Suprapubic skin (tissue), 4 donors: ENCODE measurements around the gene TBRG1. TPM values are rescaled to one million over a fixed set of nuclear protein-coding genes. Genes with fewer than 3 reads are reported as not detected.

Source experiments
- DNase-seq, 2 donors: peaks; one replicate each; pipeline ENCODE4 v3.0.0-alpha.2; 2019; ENCODE audit warnings: low spot score in 2 of 2
- H3K27ac ChIP-seq: fragments of 200-600 bp; sonication (generic); one replicate; pipeline ENCODE4 v1.5.1; 2019
- H3K27me3 ChIP-seq: fragments of 200-600 bp; sonication (generic); one replicate; pipeline ENCODE4 v1.5.1; 2019
- H3K36me3 ChIP-seq: fragments of 200-600 bp; sonication (generic); one replicate; pipeline ENCODE4 v1.5.1; 2019
- H3K4me1 ChIP-seq: fragments of 200-600 bp; sonication (generic); one replicate; pipeline ENCODE4 v1.5.1; 2019
- H3K4me3 ChIP-seq: fragments of 200-600 bp; sonication (generic); one replicate; pipeline ENCODE4 v1.5.1; 2019; ENCODE audit warnings: mild to moderate bottlenecking
- H3K9me3 ChIP-seq: fragments of 200-600 bp; sonication (generic); one replicate; pipeline ENCODE4 v1.5.1; 2019
- EP300 ChIP-seq: sonication (generic); formaldehyde crosslinking; IDR thresholded peaks from one replicate; pipeline ENCODE4 v1.6.1; 2017; ENCODE audit warnings: antibody characterized with exemption
- POLR2A ChIP-seq, 2 donors: fragments of 450-650 bp; IDR thresholded peaks; one replicate each; pipeline ENCODE4 v1.6.1; 2017; ENCODE audit warnings: antibody characterized with exemption in 2 of 2, mild to moderate bottlenecking in 2 of 2, moderate library complexity in 2 of 2
- POLR2AphosphoS5 ChIP-seq, 3 donors: sonication (generic); formaldehyde crosslinking; IDR thresholded peaks; one replicate each; pipeline ENCODE4 v1.6.1; 2017; ENCODE audit warnings: antibody characterized with exemption in 3 of 3
- WGBS: methylation state at CpG from one replicate; pipeline ENCODE4 v1.1.5; 2018; 5-methylcytosine and 5-hydroxymethylcytosine counted together
- total RNA-seq, 4 donors: library from RNA; depleted of rRNA; stranded (reverse); fragments of >200 nt; gene quantifications; one replicate each; pipeline ENCODE4 v1.1.0, GENCODE V29; 2016
- TF ChIP-seq, protein P1 (sequence below), 2 donors: fragments of 200-600 bp in 1 of 2; fragments of 450-650 bp in 1 of 2; sonication (generic) in 1 of 2; IDR thresholded peaks; one replicate each; pipeline ENCODE4 v1.5.1; 2016 to 2019; ENCODE audit warnings: antibody characterized with exemption in 2 of 2, mild to moderate bottlenecking in 1 of 2, moderate library complexity in 1 of 2

TBRG1 gene
- total RNA-seq, 4 donors from 2014 or later: 25.9 to 48.8 (median 32.8) TPM

DNA sequence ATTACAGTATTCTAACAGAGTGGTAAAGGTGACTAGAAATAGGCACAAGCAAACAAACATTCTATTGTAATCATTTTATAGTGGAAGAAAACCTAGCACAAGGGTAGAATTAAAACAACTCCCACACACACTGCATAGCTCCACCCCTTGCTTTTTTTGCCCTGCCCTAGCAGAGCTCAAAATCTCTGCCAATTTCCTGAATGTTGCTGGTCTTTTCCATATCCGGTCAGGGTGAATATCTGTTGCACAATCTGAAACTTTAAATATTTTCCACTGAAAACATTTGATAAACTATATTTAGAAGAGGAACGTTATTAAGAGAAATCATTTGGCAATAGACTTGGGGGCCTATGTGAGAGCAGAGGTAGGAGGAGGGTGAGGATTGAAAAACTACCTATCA is 53.7 kb downstream of the TBRG1 start:
- H3K4me3 ChIP-seq: no peak overlapping the region
- WGBS: 13% methylated on average over 2 of the region's 2 CpGs
- H3K27me3 ChIP-seq: no peaks in the 10 kb centered on the region
- no peak for DNase-seq
- peaks cover 22% of the 10 kb centered on the region for H3K4me1 ChIP-seq
- H3K27ac ChIP-seq: no peak overlapping the region
- H3K9me3 ChIP-seq: no peaks in the 10 kb centered on the region
- no peak for TF ChIP-seq EP300
- peak in 1 of 3 donors; percentile 12 for TF ChIP-seq POLR2AphosphoS5 (IDR thresholded peaks at IDR 0.05)
- no peaks in the 10 kb centered on the region for H3K36me3 ChIP-seq

DNA sequence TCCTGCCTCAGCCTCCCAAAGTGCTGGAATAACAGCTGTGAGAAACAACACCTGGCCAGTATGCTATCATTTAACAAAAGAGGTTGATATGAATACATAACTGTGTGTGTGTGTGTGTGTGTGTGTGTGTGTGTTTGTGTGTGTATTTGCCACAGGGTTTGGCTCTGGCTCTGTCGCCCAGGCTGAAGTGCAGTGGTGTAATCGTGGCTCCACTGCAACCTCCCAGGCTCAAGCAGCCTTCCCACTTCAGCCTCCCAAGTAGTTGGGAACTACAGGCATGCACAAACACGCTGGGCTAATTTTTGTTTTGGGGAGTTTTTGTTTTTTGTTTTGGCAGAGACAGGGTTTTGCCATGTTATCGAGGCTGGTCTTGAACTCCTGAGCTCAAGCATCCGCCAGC is 55.8 kb downstream of the TBRG1 start:
- Histone ChIP-seq H3K36me3 (no peaks in the 10 kb centered on the region), H3K27ac (no peak overlapping the region), H3K4me1 (peaks cover 13% of the 10 kb centered on the region), H3K9me3 (peaks cover 12% of the 10 kb centered on the region), H3K27me3 (no peaks in the 10 kb centered on the region), H3K4me3 (no peak overlapping the region)
- 67% methylated on average over 5 of the region's 5 CpGs for WGBS
- TF ChIP-seq POLR2AphosphoS5 (IDR thresholded peaks at IDR 0.05) (no peak), POLR2A (IDR thresholded peaks at IDR 0.05) (no peak), EP300 (no peak)
- TF ChIP-seq, protein P1, sequence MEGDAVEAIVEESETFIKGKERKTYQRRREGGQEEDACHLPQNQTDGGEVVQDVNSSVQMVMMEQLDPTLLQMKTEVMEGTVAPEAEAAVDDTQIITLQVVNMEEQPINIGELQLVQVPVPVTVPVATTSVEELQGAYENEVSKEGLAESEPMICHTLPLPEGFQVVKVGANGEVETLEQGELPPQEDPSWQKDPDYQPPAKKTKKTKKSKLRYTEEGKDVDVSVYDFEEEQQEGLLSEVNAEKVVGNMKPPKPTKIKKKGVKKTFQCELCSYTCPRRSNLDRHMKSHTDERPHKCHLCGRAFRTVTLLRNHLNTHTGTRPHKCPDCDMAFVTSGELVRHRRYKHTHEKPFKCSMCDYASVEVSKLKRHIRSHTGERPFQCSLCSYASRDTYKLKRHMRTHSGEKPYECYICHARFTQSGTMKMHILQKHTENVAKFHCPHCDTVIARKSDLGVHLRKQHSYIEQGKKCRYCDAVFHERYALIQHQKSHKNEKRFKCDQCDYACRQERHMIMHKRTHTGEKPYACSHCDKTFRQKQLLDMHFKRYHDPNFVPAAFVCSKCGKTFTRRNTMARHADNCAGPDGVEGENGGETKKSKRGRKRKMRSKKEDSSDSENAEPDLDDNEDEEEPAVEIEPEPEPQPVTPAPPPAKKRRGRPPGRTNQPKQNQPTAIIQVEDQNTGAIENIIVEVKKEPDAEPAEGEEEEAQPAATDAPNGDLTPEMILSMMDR (IDR thresholded peaks at IDR 0.05): no peak
- DNase-seq: no peak

DNA sequence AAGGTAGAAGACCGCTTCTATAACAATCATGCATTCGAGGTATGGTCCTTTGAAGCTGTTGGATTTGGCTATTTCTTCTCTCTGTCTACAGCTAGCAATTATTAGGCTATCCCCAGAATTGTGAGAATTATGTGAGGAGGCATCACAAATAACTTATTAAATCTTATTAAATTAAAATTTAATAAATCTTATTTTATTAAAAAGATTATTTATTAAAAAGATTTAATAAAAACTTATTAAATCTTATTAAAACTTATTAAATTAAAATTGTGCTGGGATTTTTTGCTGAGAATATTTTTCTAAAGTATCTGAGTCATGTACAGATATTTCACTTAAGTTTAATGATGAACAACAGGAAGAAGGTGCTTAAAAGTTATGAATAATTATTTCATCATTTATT is 58.8 kb downstream of the TBRG1 start:
- no peaks in the 10 kb centered on the region for H3K36me3 ChIP-seq
- H3K4me1 ChIP-seq: peaks cover 4% of the 10 kb centered on the region
- TF ChIP-seq EP300: no peak
- TF ChIP-seq POLR2A (IDR thresholded peaks at IDR 0.05): no peak
- TF ChIP-seq POLR2AphosphoS5 (IDR thresholded peaks at IDR 0.05): no peak
- TF ChIP-seq, protein P1 (IDR thresholded peaks at IDR 0.05): no peak
- 96% methylated on average over 2 of the region's 2 CpGs for WGBS
- DNase-seq: no peak
- no peaks in the 10 kb centered on the region for H3K27me3 ChIP-seq
- no peak overlapping the region for H3K27ac ChIP-seq
- no peak overlapping the region for H3K4me3 ChIP-seq
- peaks cover 12% of the 10 kb centered on the region for H3K9me3 ChIP-seq

DNA sequence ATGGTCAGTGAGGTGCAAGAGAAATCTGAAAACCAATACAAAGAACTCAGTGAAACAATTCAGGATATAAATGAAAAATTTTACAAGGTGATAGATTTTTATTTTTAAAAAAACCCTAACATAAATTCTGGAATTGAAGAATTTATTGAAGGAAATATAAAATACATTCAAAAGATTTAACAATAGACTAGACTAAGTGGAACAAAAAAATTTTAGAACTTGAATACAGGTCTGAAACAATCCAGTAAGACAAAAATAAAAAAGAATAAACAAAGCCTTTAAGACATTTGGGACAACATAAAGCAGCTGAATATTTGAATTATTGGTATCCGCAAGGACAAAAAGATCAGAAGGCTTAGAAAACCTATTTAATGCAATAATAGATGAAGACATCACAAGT is 59.8 kb downstream of the TBRG1 start:
- Histone ChIP-seq H3K27me3 (no peaks in the 10 kb centered on the region), H3K4me3 (no peak overlapping the region), H3K9me3 (peaks cover 12% of the 10 kb centered on the region), H3K4me1 (no peaks in the 10 kb centered on the region), H3K27ac (no peak overlapping the region), H3K36me3 (no peaks in the 10 kb centered on the region)
- DNase-seq: no peak
- TF ChIP-seq EP300: no peak
- TF ChIP-seq POLR2AphosphoS5 (IDR thresholded peaks at IDR 0.05): no peak
- no peak for TF ChIP-seq POLR2A (IDR thresholded peaks at IDR 0.05)
- TF ChIP-seq, protein P1 (IDR thresholded peaks at IDR 0.05): no peak
- 96% methylated on average over 1 of the region's 1 CpG for WGBS

Other genes with a start within 250 kb of the TBRG1 start
- not detected for gene OR8B2, start 238.4 kb upstream of the TBRG1 start, total RNA-seq
- gene OR8B3, start 223.8 kb upstream of the TBRG1 start, total RNA-seq: not detected
- not detected for gene OR8B4, start 198.0 kb upstream of the TBRG1 start, total RNA-seq
- not detected for gene OR8B8, start 177.2 kb upstream of the TBRG1 start, total RNA-seq
- gene OR8B12, start 79.2 kb upstream of the TBRG1 start, total RNA-seq: not detected
- not detected for gene OR8A1, start 52.9 kb upstream of the TBRG1 start, total RNA-seq
- gene PANX3, start 11.4 kb upstream of the TBRG1 start, total RNA-seq: not detected
- 1 to 10 TPM; 6.6 to 8.9 (median 7.7) TPM for gene SIAE, start 50.9 kb downstream of the TBRG1 start, total RNA-seq
- 1 to 10 TPM; 1.1 to 8.1 (median 2.4) TPM for gene SPA17, start 51.0 kb downstream of the TBRG1 start, total RNA-seq
- gene NRGN, start 117.1 kb downstream of the TBRG1 start, total RNA-seq: 1 to 10 TPM in 1 of 4 donors, under 1 TPM in 1, not detected in 2; 0.65 to 1.3 TPM
- gene VSIG2, start 129.4 kb downstream of the TBRG1 start, total RNA-seq: 1 to 10 TPM in 3 of 4 donors, under 1 TPM in 1; 0.60 to 3.3 (median 1.7) TPM
- gene ESAM, start 139.4 kb downstream of the TBRG1 start, total RNA-seq: 10 to 100 TPM; 11.0 to 26.5 (median 15.6) TPM
- 10 to 100 TPM in 2 of 4 donors, 1 to 10 TPM in 2; 5.5 to 42.5 (median 11.7) TPM for gene MSANTD2, start 177.5 kb downstream of the TBRG1 start, total RNA-seq
- gene ROBO3, start 242.6 kb downstream of the TBRG1 start, total RNA-seq: 1 to 10 TPM; 1.9 to 6.8 (median 3.6) TPM